ENCODE measurements around the gene HDAC4. TPM values are rescaled to one million over a fixed set of nuclear protein-coding genes. Genes with fewer than 3 reads are reported as not detected.

HDAC4 gene
- total RNA-seq, 2 donors from 2014 or later: 49.8 to 71.7 TPM

- Mint-ChIP-seq H3K4me3 (no peak overlapping the region), H3K27ac (no peak overlapping the region), H3K36me3 (ENCODE audit: insufficient read depth in 2 of 2) (peaks cover 8 to 12% of the 10 kb centered on the region in 2 donors), H3K27me3 (ENCODE audit: low read depth) (no peaks in the 10 kb centered on the region), H3K4me1 (ENCODE audit: low read depth) (no peaks in the 10 kb centered on the region), H3K9me3 (no peaks in the 10 kb centered on the region)
- no peak for DNase-seq
- ATAC-seq (replicated peaks in 1 of 2): no peak
These were observed 263.5 kb downstream of the HDAC4 start for GRCh38 chr2:239137165-239137897.

DNA sequence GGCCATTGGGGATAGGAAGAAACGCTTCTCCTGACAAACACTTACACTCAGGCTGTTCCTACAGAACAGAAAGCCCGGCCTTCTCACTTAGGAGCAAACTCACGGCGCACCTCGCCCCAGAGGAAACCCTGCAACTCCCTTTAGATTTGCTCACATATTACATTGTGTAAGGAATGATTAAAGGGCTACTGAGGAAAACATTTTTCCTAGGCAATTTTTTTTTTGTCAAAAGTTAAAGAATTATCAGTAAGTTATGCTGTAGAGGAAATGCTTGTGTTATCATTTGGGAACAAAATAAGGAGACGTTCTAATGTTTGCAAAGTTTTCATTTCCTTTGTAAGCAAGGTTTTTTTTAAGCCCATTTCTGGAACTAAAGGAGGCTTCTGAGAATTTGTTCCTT lies 264.1 kb downstream of the HDAC4 start:
- Mint-ChIP-seq H3K4me1 (ENCODE audit: low read depth) (no peaks in the 10 kb centered on the region), H3K4me3 (no peak overlapping the region), H3K9me3 (no peaks in the 10 kb centered on the region), H3K36me3 (ENCODE audit: insufficient read depth in 2 of 2) (peaks cover 8 to 12% of the 10 kb centered on the region in 2 donors), H3K27ac (no peak overlapping the region), H3K27me3 (ENCODE audit: low read depth) (no peaks in the 10 kb centered on the region)
- DNase-seq (no peak), ATAC-seq (replicated peaks in 1 of 2) (no peak)

DNA sequence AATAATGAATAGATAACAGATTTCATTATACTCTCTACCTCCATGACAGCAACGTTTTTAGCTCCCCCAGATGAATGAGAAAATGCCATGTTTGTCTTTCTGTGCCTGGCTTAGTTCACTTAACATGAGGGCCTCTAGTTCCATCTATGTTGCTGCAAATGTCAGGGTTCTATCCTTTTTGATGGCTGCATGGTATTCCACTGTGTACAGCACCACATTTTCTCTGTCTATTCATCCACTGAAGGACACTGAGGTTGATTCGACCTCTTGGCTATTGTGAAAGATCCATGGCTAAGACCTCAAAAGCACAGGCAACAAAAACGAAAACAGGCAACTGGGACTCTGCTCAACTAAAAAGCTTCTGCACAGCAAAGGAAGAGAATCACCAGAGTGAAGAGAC lies 264.6 kb downstream of the HDAC4 start:
- H3K4me1 Mint-ChIP-seq (ENCODE audit: low read depth): no peaks in the 10 kb centered on the region
- no peak for ATAC-seq (replicated peaks in 1 of 2)

DNA sequence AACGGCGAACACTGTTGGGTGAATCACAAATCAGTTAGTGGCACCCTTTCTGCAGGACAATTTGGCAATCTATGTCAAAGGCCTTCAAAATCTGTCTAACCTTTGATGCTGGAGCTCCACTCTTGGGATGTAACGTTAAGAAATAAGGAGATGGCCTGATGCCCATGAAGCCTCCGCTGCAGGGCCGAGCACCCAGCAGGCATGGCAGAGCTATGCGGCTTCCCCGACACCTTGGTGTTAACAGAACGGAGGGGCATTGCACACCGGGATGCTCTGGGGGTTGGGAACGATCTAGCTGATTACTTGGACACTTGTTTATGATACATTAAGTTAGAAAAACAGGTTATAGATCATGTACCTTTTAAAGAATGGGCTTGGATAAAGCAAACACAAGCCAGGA lies 265.3 kb downstream of the HDAC4 start:
- no peak overlapping the region for H3K27ac Mint-ChIP-seq
- peaks cover 8 to 12% of the 10 kb centered on the region in 2 donors for H3K36me3 Mint-ChIP-seq (ENCODE audit: insufficient read depth in 2 of 2)
- H3K4me1 Mint-ChIP-seq (ENCODE audit: low read depth): no peaks in the 10 kb centered on the region
- ATAC-seq (replicated peaks in 1 of 2): no peak
- no peak overlapping the region for H3K4me3 Mint-ChIP-seq
- no peak for DNase-seq
- no peaks in the 10 kb centered on the region for H3K9me3 Mint-ChIP-seq
- no peaks in the 10 kb centered on the region for H3K27me3 Mint-ChIP-seq (ENCODE audit: low read depth)

More for the DNA sequence above, 264.6 kb downstream of the HDAC4 start:
- H3K27ac Mint-ChIP-seq: no peak overlapping the region
- no peak overlapping the region for H3K4me3 Mint-ChIP-seq
- peaks cover 8 to 12% of the 10 kb centered on the region in 2 donors for H3K36me3 Mint-ChIP-seq (ENCODE audit: insufficient read depth in 2 of 2)
- no peaks in the 10 kb centered on the region for H3K9me3 Mint-ChIP-seq
- DNase-seq: no peak
- no peaks in the 10 kb centered on the region for H3K27me3 Mint-ChIP-seq (ENCODE audit: low read depth)

DNA sequence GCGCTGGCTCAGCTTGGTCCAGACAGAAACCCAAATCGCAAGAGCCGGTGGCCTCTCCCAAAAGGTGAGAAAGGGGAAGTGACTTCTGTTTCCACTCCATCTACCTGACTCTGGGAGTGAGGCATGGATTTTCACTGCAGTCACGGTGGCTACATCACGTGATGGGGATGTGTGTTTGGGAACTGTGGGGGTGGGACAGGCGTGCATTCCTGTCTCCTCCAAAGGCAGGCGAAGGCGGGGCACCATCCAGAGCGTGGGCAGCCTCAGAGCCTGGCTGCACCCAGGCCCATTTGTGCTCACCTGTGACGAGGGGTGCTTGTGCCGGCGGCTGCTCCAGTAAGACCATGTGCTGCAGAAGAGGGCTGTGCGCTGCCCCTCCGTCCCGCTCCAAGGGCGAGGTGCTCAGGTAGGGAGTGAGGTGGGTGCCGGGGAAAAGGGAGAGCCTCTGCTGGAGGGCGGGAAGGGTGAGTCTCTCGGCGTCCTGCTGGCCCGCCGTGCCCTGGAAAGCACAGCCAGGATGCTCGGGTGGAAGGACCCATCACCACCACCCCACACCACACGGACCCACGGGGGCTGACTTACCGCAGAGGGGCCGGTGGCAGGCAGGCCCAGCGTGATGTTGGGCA lies 266.8 kb downstream of the HDAC4 start:
- Mint-ChIP-seq H3K27ac (no peak overlapping the region), H3K4me1 (ENCODE audit: low read depth) (no peaks in the 10 kb centered on the region)

GRCh38 chr2:239132786-239133185 lies 268.0 kb downstream of the HDAC4 start:
- Mint-ChIP-seq H3K27me3 (ENCODE audit: low read depth) (no peaks in the 10 kb centered on the region), H3K36me3 (ENCODE audit: insufficient read depth in 2 of 2) (peaks cover 6 to 8% of the 10 kb centered on the region in 2 donors), H3K9me3 (no peaks in the 10 kb centered on the region), H3K4me3 (no peak overlapping the region), H3K4me1 (ENCODE audit: low read depth) (no peaks in the 10 kb centered on the region), H3K27ac (no peak overlapping the region)
- no peak for ATAC-seq (replicated peaks in 1 of 2)
- DNase-seq: no peak

More for the DNA sequence above, 266.8 kb downstream of the HDAC4 start:
- H3K36me3 Mint-ChIP-seq (ENCODE audit: insufficient read depth in 2 of 2): peaks cover 8 to 9% of the 10 kb centered on the region in 2 donors
- H3K9me3 Mint-ChIP-seq: no peaks in the 10 kb centered on the region
- no peaks in the 10 kb centered on the region for H3K27me3 Mint-ChIP-seq (ENCODE audit: low read depth)
- H3K4me3 Mint-ChIP-seq: no peak overlapping the region
- DNase-seq: no peak
- ATAC-seq (replicated peaks in 1 of 2): no peak

- ATAC-seq (replicated peaks in 1 of 2) (no peak), DNase-seq (no peak)
- H3K27me3 Mint-ChIP-seq (ENCODE audit: low read depth): no peaks in the 10 kb centered on the region
- no peak overlapping the region for H3K27ac Mint-ChIP-seq
- H3K9me3 Mint-ChIP-seq: no peaks in the 10 kb centered on the region
- no peaks in the 10 kb centered on the region for H3K4me1 Mint-ChIP-seq (ENCODE audit: low read depth)
- H3K36me3 Mint-ChIP-seq (ENCODE audit: insufficient read depth in 2 of 2): peaks cover 6 to 8% of the 10 kb centered on the region in 2 donors
- no peak overlapping the region for H3K4me3 Mint-ChIP-seq
These were observed 268.6 kb downstream of the HDAC4 start for GRCh38 chr2:239132156-239132709.

- Mint-ChIP-seq H3K36me3 (ENCODE audit: insufficient read depth in 2 of 2) (peaks cover 6 to 8% of the 10 kb centered on the region in 2 donors), H3K4me1 (ENCODE audit: low read depth) (no peaks in the 10 kb centered on the region), H3K9me3 (no peaks in the 10 kb centered on the region), H3K27ac (no peak overlapping the region), H3K4me3 (no peak overlapping the region), H3K27me3 (ENCODE audit: low read depth) (no peaks in the 10 kb centered on the region)
- ATAC-seq (replicated peaks in 1 of 2) (no peak), DNase-seq (no peak)
These were observed 269.3 kb downstream of the HDAC4 start for GRCh38 chr2:239131521-239131920.

DNA sequence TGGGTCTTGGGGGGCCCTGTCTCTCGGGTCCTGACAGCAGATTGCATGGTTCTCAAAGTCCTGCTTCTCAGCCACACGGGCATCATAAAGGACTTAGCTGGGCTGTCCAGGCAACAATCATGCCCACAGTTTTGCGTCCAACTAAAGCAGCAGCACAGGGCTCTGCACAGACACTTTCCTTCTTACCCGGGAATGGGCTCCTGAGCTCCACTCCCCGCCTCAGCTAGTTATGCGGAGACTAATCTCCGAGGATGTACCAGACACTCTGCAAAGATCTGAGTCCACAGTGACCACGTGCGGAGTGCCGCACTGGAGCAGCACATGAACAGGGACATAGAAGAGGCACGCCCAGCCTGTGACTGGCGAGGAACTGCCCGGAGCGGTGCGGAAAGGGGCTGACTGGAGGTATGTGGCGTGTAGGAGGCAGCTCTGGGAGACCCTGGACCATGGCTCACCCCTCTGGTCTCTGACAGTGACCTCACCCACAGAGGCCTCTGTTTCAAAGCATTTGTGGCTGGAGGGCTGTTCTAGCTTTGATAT lies 270.0 kb downstream of the HDAC4 start:
- Mint-ChIP-seq H3K4me3 (no peak overlapping the region), H3K27ac (no peak overlapping the region), H3K9me3 (no peaks in the 10 kb centered on the region), H3K4me1 (ENCODE audit: low read depth) (no peaks in the 10 kb centered on the region), H3K36me3 (ENCODE audit: insufficient read depth in 2 of 2) (peaks cover 2 to 4% of the 10 kb centered on the region in 2 donors), H3K27me3 (ENCODE audit: low read depth) (no peaks in the 10 kb centered on the region)
- DNase-seq (no peak), ATAC-seq (replicated peaks in 1 of 2) (no peak)

DNA sequence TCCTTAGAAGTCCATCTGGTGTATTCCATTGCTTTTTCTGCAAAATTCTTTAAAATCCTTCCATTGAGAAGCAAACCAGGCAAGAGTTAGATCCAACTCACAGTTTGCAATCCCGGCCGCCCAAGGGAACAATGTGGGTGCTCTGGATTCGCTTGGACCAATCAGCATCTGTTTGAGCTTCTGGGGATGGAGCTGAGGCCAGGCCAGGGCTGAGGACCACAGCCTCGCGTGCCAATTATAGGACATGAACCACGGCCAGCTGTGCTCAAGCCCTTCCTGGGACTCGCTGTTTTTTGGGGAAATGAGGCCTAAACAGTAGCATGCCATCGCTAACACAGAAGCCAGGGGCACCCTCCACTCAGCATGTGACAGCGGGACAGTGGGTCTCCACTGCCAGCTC lies 270.8 kb downstream of the HDAC4 start:
- ATAC-seq (replicated peaks in 1 of 2) (no peak), DNase-seq (no peak)
- peaks cover 8 to 10% of the 10 kb centered on the region in 2 donors for H3K36me3 Mint-ChIP-seq (ENCODE audit: insufficient read depth in 2 of 2)
- H3K27me3 Mint-ChIP-seq (ENCODE audit: low read depth): no peaks in the 10 kb centered on the region
- no peak overlapping the region for H3K27ac Mint-ChIP-seq
- H3K9me3 Mint-ChIP-seq: peaks cover 0 to under 1% of the 10 kb centered on the region in 2 donors
- no peak overlapping the region for H3K4me3 Mint-ChIP-seq
- H3K4me1 Mint-ChIP-seq (ENCODE audit: low read depth): no peaks in the 10 kb centered on the region

GRCh38 chr2:239129147-239129920 lies 271.5 kb downstream of the HDAC4 start:
- H3K9me3 Mint-ChIP-seq: peaks cover 0 to 1% of the 10 kb centered on the region in 2 donors
- DNase-seq: no peak
- no peak for ATAC-seq (replicated peaks in 1 of 2)
- H3K27me3 Mint-ChIP-seq (ENCODE audit: low read depth): no peaks in the 10 kb centered on the region
- no peak overlapping the region for H3K27ac Mint-ChIP-seq
- no peak overlapping the region for H3K4me3 Mint-ChIP-seq
- H3K4me1 Mint-ChIP-seq (ENCODE audit: low read depth): no peaks in the 10 kb centered on the region
- H3K36me3 Mint-ChIP-seq (ENCODE audit: insufficient read depth in 2 of 2): peaks cover 11 to 14% of the 10 kb centered on the region in 2 donors

GRCh38 chr2:239128706-239129105 lies 272.1 kb downstream of the HDAC4 start:
- Mint-ChIP-seq H3K27ac (no peak overlapping the region), H3K36me3 (ENCODE audit: insufficient read depth in 2 of 2) (peaks cover 14 to 17% of the 10 kb centered on the region in 2 donors), H3K27me3 (ENCODE audit: low read depth) (no peaks in the 10 kb centered on the region), H3K9me3 (peaks cover 0 to 1% of the 10 kb centered on the region in 2 donors), H3K4me3 (no peak overlapping the region), H3K4me1 (ENCODE audit: low read depth) (no peaks in the 10 kb centered on the region)
- ATAC-seq (replicated peaks in 1 of 2) (no peak), DNase-seq (no peak)

GRCh38 chr2:239127513-239127912 lies 273.3 kb downstream of the HDAC4 start:
- Mint-ChIP-seq H3K4me3 (no peak overlapping the region), H3K36me3 (ENCODE audit: insufficient read depth in 2 of 2) (peaks cover 12 to 14% of the 10 kb centered on the region in 2 donors), H3K9me3 (peaks cover 0 to 1% of the 10 kb centered on the region in 2 donors), H3K27ac (no peak overlapping the region), H3K4me1 (ENCODE audit: low read depth) (no peaks in the 10 kb centered on the region), H3K27me3 (ENCODE audit: low read depth) (no peaks in the 10 kb centered on the region)
- ATAC-seq (replicated peaks in 1 of 2) (no peak), DNase-seq (no peak)

Measured in activated T-cell treated with anti-CD3 and anti-CD28 coated beads, Interleukin-2, amount 50 U/mL, for 72 hours (primary cell).